Upper lobe of left lung (tissue), 6 donors: ENCODE data around the gene PASD1. TPM values are rescaled to one million over a fixed set of nuclear protein-coding genes. Genes with fewer than 3 reads are reported as not detected.

Experiments
- ATAC-seq, 2 donors: fragments of 200-7000 bp; cut with Tn5 transposase; one replicate each; pipeline ENCODE4 v1.9.1; 2022; ENCODE audit warnings: mild to moderate bottlenecking in 2 of 2, moderate library complexity in 2 of 2; ENCODE audit not compliant: low FRiP score in 2 of 2
- DNase-seq, 2 donors: peaks; one replicate each; pipeline ENCODE4 v3.0.0-alpha.2; 2019 to 2020
- H3K27ac ChIP-seq, 4 donors: fragments of 200-600 bp; sonication (generic); one replicate each; pipeline ENCODE4 v1.5.1; 2016 to 2019
- H3K27me3 ChIP-seq, 4 donors: fragments of 200-600 bp; sonication (generic); one replicate each; pipeline ENCODE4 v1.5.1; 2017 to 2019
- H3K36me3 ChIP-seq, 4 donors: fragments of 200-600 bp; sonication (generic); one replicate each; pipeline ENCODE4 v1.5.1; 2016 to 2019
- H3K4me1 ChIP-seq, 4 donors: fragments of 200-600 bp; sonication (generic); one replicate each; pipeline ENCODE4 v1.5.1; 2018 to 2019
- H3K4me3 ChIP-seq, 4 donors: fragments of 200-600 bp; sonication (generic); one replicate each; pipeline ENCODE4 v1.5.1; 2017 to 2019; ENCODE audit warnings: mild to moderate bottlenecking in 2 of 4, moderate library complexity in 1 of 4
- H3K9me3 ChIP-seq, 4 donors: fragments of 200-600 bp; sonication (generic); one replicate each; pipeline ENCODE4 v1.5.1; 2018 to 2019
- CTCF ChIP-seq, 6 experiments: fragments of 450-650 bp in 4 of 6; fragments of 200-600 bp in 2 of 6; sonication (generic) in 2 of 6; IDR thresholded peaks; one replicate each; pipeline ENCODE4 v1.5.1; 2016 to 2019; ENCODE audit warnings: antibody characterized with exemption in 6 of 6
- EP300 ChIP-seq, 4 donors: sonication (generic); formaldehyde crosslinking; IDR thresholded peaks; one replicate each; pipeline ENCODE4 v1.5.1; 2017; ENCODE audit warnings: antibody characterized with exemption in 4 of 4, control low read depth in 2 of 4
- POLR2A ChIP-seq, 4 donors: fragments of 450-650 bp; IDR thresholded peaks; one replicate each; pipeline ENCODE4 v1.5.1; 2016 to 2017; ENCODE audit warnings: antibody characterized with exemption in 4 of 4, mild to moderate bottlenecking in 2 of 4
- POLR2AphosphoS5 ChIP-seq, 2 donors: sonication (generic); formaldehyde crosslinking; IDR thresholded peaks; one replicate each; pipeline ENCODE4 v1.5.1; 2017; ENCODE audit warnings: antibody characterized with exemption in 2 of 2
- WGBS, 2 donors: methylation state at CpG; one replicate each; pipeline ENCODE4 v1.1.5; 2017 to 2018; 5-methylcytosine and 5-hydroxymethylcytosine counted together
- total RNA-seq, 6 donors: library from RNA; depleted of rRNA in 4 of 6; stranded (reverse); fragments of >200 nt in 4 of 6; gene quantifications; one replicate each; pipeline versions ENCODE4 v1.1.0 to v1.2.1, GENCODE V29; 2016 to 2021
- donor health status: DM: no; HTN: no; CAD: no; lungs with moderate emphysema.
- donor health status: DM: no; HTN: yes; CAD: no; lungs with severe emphysema.

Gene PASD1
- total RNA-seq, 6 donors from 2014 or later: not detected

GRCh38 chrX:151722241-151722846 lies 158.9 kb downstream of the PASD1 start:
- H3K4me3 ChIP-seq: no peak overlapping the region
- WGBS, 2 donors: 57 to 63% methylated on average over 21 to 24 of the region's 24 CpGs
- peak; percentile 35 to 77 for DNase-seq
- peak in 1 of 2 donors; percentile 63 for ATAC-seq
- H3K36me3 ChIP-seq: no peaks in the 10 kb centered on the region
- no peak overlapping the region for H3K27ac ChIP-seq
- H3K27me3 ChIP-seq: peaks cover 0 to 4% (median 0%) of the 10 kb centered on the region in 4 donors
- peak in 3 of 6 experiments; percentile 11 to 22 (median 19) for TF ChIP-seq CTCF (IDR thresholded peaks at IDR 0.05)
- TF ChIP-seq EP300 (IDR thresholded peaks at IDR 0.05): no peak
- no peaks in the 10 kb centered on the region for H3K4me1 ChIP-seq
- no peaks in the 10 kb centered on the region for H3K9me3 ChIP-seq

- Histone ChIP-seq H3K27ac (no peak overlapping the region), H3K4me3 (no peak overlapping the region), H3K9me3 (no peaks in the 10 kb centered on the region), H3K27me3 (peaks cover 0 to 4% (median 0%) of the 10 kb centered on the region in 4 donors), H3K36me3 (no peaks in the 10 kb centered on the region), H3K4me1 (no peaks in the 10 kb centered on the region)
- no peak for TF ChIP-seq EP300 (IDR thresholded peaks at IDR 0.05)
- TF ChIP-seq POLR2AphosphoS5 (IDR thresholded peaks at IDR 0.05): no peak
- TF ChIP-seq POLR2A (IDR thresholded peaks at IDR 0.05): no peak
- no peak for TF ChIP-seq CTCF (IDR thresholded peaks at IDR 0.05)
- DNase-seq (no peak), ATAC-seq (no peak)
- WGBS, 2 donors: 70 to 85% methylated on average over 2 to 7 of the region's 7 CpGs
Measured at GRCh38 chrX:151723156-151723760, 159.8 kb downstream of the PASD1 start.

- Histone ChIP-seq H3K4me1 (no peaks in the 10 kb centered on the region), H3K9me3 (no peaks in the 10 kb centered on the region), H3K27me3 (peaks cover 0 to 4% (median 0%) of the 10 kb centered on the region in 4 donors), H3K36me3 (no peaks in the 10 kb centered on the region), H3K27ac (no peak overlapping the region), H3K4me3 (no peak overlapping the region)
- TF ChIP-seq POLR2AphosphoS5 (IDR thresholded peaks at IDR 0.05): no peak
- no peak for TF ChIP-seq EP300 (IDR thresholded peaks at IDR 0.05)
- TF ChIP-seq CTCF (IDR thresholded peaks at IDR 0.05): no peak
- no peak for TF ChIP-seq POLR2A (IDR thresholded peaks at IDR 0.05)
- 69% methylated on average over 7 of the region's 7 CpGs; no CpG with 5 or more reads in 1 of the 2 donors for WGBS, 2 donors
- no peak for ATAC-seq
- no peak for DNase-seq
Measured at GRCh38 chrX:151724563-151725337, 161.3 kb downstream of the PASD1 start.

GRCh38 chrX:151725338-151725614 lies 161.8 kb downstream of the PASD1 start:
- DNase-seq (no peak), ATAC-seq (no peak)
- Histone ChIP-seq H3K36me3 (no peaks in the 10 kb centered on the region), H3K4me1 (no peaks in the 10 kb centered on the region), H3K27me3 (peaks cover 0 to 4% (median 0%) of the 10 kb centered on the region in 4 donors), H3K27ac (no peak overlapping the region), H3K9me3 (no peaks in the 10 kb centered on the region), H3K4me3 (no peak overlapping the region)
- 60% methylated on average over 1 of the region's 1 CpG; no CpG with 5 or more reads in 1 of the 2 donors for WGBS, 2 donors
- no peak for TF ChIP-seq CTCF (IDR thresholded peaks at IDR 0.05)
- TF ChIP-seq POLR2AphosphoS5 (IDR thresholded peaks at IDR 0.05): no peak
- TF ChIP-seq EP300 (IDR thresholded peaks at IDR 0.05): no peak
- no peak for TF ChIP-seq POLR2A (IDR thresholded peaks at IDR 0.05)

Other genes with a start within 250 kb of the PASD1 start
- 10 to 100 TPM in 5 of 6 donors, 1 to 10 TPM in 1; 9.4 to 30.7 (median 25.0) TPM for gene VMA21, start 166.5 kb upstream of the PASD1 start, total RNA-seq
- 1 to 10 TPM in 1 of 6 donors, under 1 TPM in 3, not detected in 2; 0.20 to 4.1 (median 0.21) TPM for gene PRRG3, start 131.8 kb downstream of the PASD1 start, total RNA-seq
- gene FATE1, start 152.4 kb downstream of the PASD1 start, total RNA-seq: under 1 TPM in 1 of 6 donors, not detected in 5; 0.88 TPM
- not detected for gene CNGA2, start 171.1 kb downstream of the PASD1 start, total RNA-seq